Fibroblast of lung (primary cell): Measurements from ENCODE around the gene SPOCK1. TPM values are rescaled to one million over a fixed set of nuclear protein-coding genes. Genes with fewer than 3 reads are reported as not detected.

ENCODE experiments used
- DNase-seq, 2 donors: peaks; one replicate each; pipeline versions ENCODE4 v3.0.0 to v3.0.0-alpha.2; 2010; ENCODE audit warnings: low read depth in 2 of 2
- H2AFZ ChIP-seq: 2 replicates; pipeline ENCODE4 v1.5.1; 2012; ENCODE audit warnings: low read length, control low read depth, inconsistent platforms
- H3K27ac ChIP-seq: 2 replicates; pipeline ENCODE4 v1.5.1; 2011; ENCODE audit warnings: low read length, control low read depth; ENCODE audit not compliant: insufficient read depth
- H3K27me3 ChIP-seq: 2 replicates; pipeline ENCODE4 v1.5.1; 2011; ENCODE audit warnings: mild to moderate bottlenecking, low read length; ENCODE audit not compliant: control insufficient read depth, insufficient read depth
- H3K36me3 ChIP-seq: 2 replicates; pipeline ENCODE4 v1.5.1; 2011; ENCODE audit warnings: low read length; ENCODE audit not compliant: control insufficient read depth, insufficient read depth
- H3K4me1 ChIP-seq: 2 replicates; pipeline ENCODE4 v1.5.1; 2011; ENCODE audit warnings: low read length; ENCODE audit not compliant: control insufficient read depth, insufficient read depth; ENCODE audit errors: extremely low read depth
- H3K4me2 ChIP-seq: 2 replicates; pipeline ENCODE4 v1.5.1; 2011; ENCODE audit warnings: low read length, control low read depth; ENCODE audit not compliant: insufficient read depth; ENCODE audit errors: extremely low read depth
- H3K4me3 ChIP-seq, 4 experiments: fragments of 200-600 bp in 1 of 4; sonication (generic) in 1 of 4; replicated peaks in 1 of 4; 2 replicates each; pipeline ENCODE4 v1.5.1; 2011 to 2016; ENCODE audit warnings: low read length in 4 of 4, low read depth in 3 of 4, mild to moderate bottlenecking in 3 of 4, control low read depth in 2 of 4, inconsistent platforms in 1 of 4, mixed read lengths in 1 of 4; ENCODE audit not compliant: insufficient read depth in 1 of 4; ENCODE audit errors: control extremely low read depth in 1 of 4
- H3K79me2 ChIP-seq: 2 replicates; pipeline ENCODE4 v1.5.1; 2012; ENCODE audit warnings: mild to moderate bottlenecking, low read length, inconsistent platforms; ENCODE audit not compliant: control insufficient read depth, insufficient read depth
- H3K9ac ChIP-seq: 2 replicates; pipeline ENCODE4 v1.5.1; 2011; ENCODE audit warnings: mild to moderate bottlenecking, low read length, control low read depth; ENCODE audit not compliant: insufficient read depth
- H3K9me3 ChIP-seq: 2 replicates; pipeline ENCODE4 v1.5.1; 2012; ENCODE audit warnings: low read depth, low read length; ENCODE audit not compliant: control insufficient read depth, insufficient read depth
- H4K20me1 ChIP-seq: 2 replicates; pipeline ENCODE4 v1.5.1; 2011; ENCODE audit warnings: low read length; ENCODE audit not compliant: control insufficient read depth, insufficient read depth; ENCODE audit errors: extremely low read depth
- EZH2 ChIP-seq: IDR thresholded peaks from 2 replicates; pipeline ENCODE4 v1.5.1; 2012; ENCODE audit warnings: low read length, control low read depth, mild to moderate bottlenecking; ENCODE audit errors: missing control alignments
- polyA plus RNA-seq, 2 donors: library from polyadenylated mRNA; depleted of rRNA in 1 of 2; stranded (reverse) in 1 of 2; unstranded in 1 of 2; fragments of >200 nt; gene quantifications; 2 replicates each; pipeline ENCODE4 v1.2.1, GENCODE V29; 2011 to 2012; ENCODE audit warnings: missing spikeins in 1 of 2
- total RNA-seq: library from RNA; depleted of rRNA; stranded (reverse); fragments of >200 nt; gene quantifications from 2 replicates; pipeline ENCODE4 v1.2.1, GENCODE V29; 2014
- TF ChIP-seq, protein P1 (sequence below), 2 donors: IDR thresholded peaks in 1 of 2; conservative IDR thresholded peaks in 1 of 2; 1 replicate in 1 of 2; 2 replicates in 1 of 2; pipeline ENCODE4 v1.5.1; 2011 to 2012; ENCODE audit warnings: low read length in 2 of 2, control low read depth in 1 of 2, inconsistent platforms in 1 of 2, low read depth in 1 of 2, mild to moderate bottlenecking in 1 of 2

SPOCK1 gene
- total and polyA plus RNA-seq, 2 donors (not counting 1 experiment from before 2014, with no cell fraction given): 11.1 to 34.9 TPM

DNA sequence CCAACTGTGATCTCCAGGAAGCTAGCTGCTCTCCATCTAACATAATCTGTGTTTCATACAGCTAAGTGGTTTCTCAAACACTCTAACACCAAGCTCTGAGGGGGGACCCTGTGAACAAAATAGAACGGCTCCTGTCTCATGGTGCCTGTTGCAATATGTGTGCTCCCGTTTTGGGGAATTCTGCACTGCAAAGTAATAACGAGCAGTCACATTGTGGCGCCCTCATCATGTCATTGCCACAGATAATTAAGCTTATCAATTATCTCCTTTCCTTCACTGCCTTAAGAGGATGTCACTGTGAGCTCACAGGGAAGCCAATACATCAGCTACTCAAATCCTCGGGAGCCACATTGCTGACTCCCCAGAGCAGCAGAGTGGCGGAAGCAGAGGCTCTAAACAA lies 416.2 kb downstream of the SPOCK1 start:
- no peaks in the 10 kb centered on the region for H3K79me2 ChIP-seq
- H3K27me3 ChIP-seq: no peaks in the 10 kb centered on the region
- H3K9ac ChIP-seq: no peak overlapping the region
- TF ChIP-seq, protein P1, sequence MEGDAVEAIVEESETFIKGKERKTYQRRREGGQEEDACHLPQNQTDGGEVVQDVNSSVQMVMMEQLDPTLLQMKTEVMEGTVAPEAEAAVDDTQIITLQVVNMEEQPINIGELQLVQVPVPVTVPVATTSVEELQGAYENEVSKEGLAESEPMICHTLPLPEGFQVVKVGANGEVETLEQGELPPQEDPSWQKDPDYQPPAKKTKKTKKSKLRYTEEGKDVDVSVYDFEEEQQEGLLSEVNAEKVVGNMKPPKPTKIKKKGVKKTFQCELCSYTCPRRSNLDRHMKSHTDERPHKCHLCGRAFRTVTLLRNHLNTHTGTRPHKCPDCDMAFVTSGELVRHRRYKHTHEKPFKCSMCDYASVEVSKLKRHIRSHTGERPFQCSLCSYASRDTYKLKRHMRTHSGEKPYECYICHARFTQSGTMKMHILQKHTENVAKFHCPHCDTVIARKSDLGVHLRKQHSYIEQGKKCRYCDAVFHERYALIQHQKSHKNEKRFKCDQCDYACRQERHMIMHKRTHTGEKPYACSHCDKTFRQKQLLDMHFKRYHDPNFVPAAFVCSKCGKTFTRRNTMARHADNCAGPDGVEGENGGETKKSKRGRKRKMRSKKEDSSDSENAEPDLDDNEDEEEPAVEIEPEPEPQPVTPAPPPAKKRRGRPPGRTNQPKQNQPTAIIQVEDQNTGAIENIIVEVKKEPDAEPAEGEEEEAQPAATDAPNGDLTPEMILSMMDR (conservative IDR thresholded peaks at IDR 0.05 in 1 of 2, IDR thresholded peaks at IDR 0.05 in 1 of 2; ENCODE audit: low read depth in 1 of 2, low read length in 2 of 2): no peak
- no peak for TF ChIP-seq EZH2
- no peak overlapping the region for H2AFZ ChIP-seq
- no peak overlapping the region for H3K27ac ChIP-seq
- no peak overlapping the region for H3K4me2 ChIP-seq
- no peak overlapping the region for H3K4me3 ChIP-seq
- no peaks in the 10 kb centered on the region for H3K9me3 ChIP-seq
- DNase-seq: no peak
- no peaks in the 10 kb centered on the region for H4K20me1 ChIP-seq
- H3K36me3 ChIP-seq: no peaks in the 10 kb centered on the region
- H3K4me1 ChIP-seq: no peaks in the 10 kb centered on the region

DNA sequence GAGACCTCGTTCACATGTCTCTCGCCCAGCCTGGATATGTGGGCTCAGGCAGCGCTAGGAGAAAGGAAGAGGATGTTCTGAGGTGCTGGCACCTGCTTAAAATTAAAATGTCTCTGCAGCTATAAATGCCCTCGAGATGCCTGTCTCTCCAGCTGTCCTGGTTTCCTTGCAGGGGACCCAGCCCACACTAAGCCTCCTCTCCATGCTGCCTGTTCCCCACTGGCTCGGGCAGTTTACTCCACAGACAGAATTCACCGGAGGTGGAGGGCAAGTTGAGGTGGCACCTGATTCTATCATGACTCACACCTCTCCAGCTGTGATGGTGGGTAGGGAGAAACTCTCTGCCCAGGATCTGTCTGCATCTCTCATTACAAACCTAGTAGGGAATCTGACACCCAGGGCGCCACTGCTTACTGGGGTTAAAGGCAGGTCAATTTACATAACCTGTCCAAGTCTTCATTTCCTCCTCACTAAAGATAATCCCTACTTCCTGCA lies 420.9 kb downstream of the SPOCK1 start:
- Histone ChIP-seq H2AFZ (no peak overlapping the region), H4K20me1 (no peaks in the 10 kb centered on the region), H3K27ac (no peak overlapping the region), H3K79me2 (no peaks in the 10 kb centered on the region), H3K36me3 (no peaks in the 10 kb centered on the region), H3K4me3 (no peak overlapping the region), H3K9ac (no peak overlapping the region), H3K4me1 (no peaks in the 10 kb centered on the region), H3K27me3 (no peaks in the 10 kb centered on the region), H3K4me2 (no peak overlapping the region), H3K9me3 (no peaks in the 10 kb centered on the region)
- TF ChIP-seq, protein P1 (conservative IDR thresholded peaks at IDR 0.05 in 1 of 2, IDR thresholded peaks at IDR 0.05 in 1 of 2; ENCODE audit: low read depth in 1 of 2, low read length in 2 of 2): no peak
- TF ChIP-seq EZH2: no peak
- DNase-seq: peak in 1 of 2 donors; percentile 73

DNA sequence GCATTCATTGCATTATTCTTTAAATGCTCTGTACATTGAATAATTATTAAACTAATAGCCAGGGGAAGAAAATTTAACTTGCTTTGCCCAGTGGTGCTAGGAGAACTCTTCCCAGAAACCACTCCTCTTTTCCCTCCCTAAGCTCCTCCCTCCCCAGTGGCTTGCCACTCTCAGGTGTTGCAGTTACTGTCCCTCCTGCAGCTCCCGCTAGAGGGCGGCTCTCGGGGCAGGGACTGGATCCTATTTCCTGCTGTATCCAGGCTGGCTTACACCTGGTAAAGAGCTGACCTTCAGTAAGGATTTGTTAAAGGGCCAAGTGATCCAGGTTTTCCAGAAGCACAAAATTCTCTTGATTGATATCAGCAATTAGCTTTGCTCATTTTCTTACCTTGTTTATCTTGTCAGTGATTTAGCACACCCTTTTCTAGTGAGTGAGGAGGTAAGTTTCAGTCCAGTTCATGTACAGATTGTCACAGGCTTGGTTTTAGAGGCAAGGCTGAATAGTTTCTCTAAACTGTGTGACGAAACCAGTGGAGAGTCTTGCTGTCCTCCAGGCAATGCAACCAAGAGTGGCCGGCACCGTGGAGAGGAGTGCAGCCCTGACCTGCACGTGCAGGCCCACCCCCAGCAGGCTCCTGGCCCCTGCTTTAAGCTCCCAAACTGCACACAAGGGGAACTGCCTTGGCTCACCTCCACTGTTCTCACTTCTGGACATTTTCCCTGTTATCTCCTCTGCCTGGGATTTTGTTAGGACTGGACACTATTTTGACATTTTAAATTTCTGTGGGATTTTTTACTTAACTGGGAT lies 423.8 kb downstream of the SPOCK1 start:
- no peak overlapping the region for H3K4me3 ChIP-seq
- TF ChIP-seq EZH2: no peak
- TF ChIP-seq, protein P1 (conservative IDR thresholded peaks at IDR 0.05 in 1 of 2, IDR thresholded peaks at IDR 0.05 in 1 of 2; ENCODE audit: low read depth in 1 of 2, low read length in 2 of 2): peak; percentile 15 to 38
- H3K27me3 ChIP-seq: no peaks in the 10 kb centered on the region
- H2AFZ ChIP-seq: no peak overlapping the region
- H3K9ac ChIP-seq: no peak overlapping the region
- H4K20me1 ChIP-seq: no peaks in the 10 kb centered on the region
- peak in 1 of 2 donors; percentile 39 for DNase-seq
- H3K4me2 ChIP-seq: no peak overlapping the region
- no peaks in the 10 kb centered on the region for H3K79me2 ChIP-seq
- H3K4me1 ChIP-seq: no peaks in the 10 kb centered on the region
- no peak overlapping the region for H3K27ac ChIP-seq
- H3K9me3 ChIP-seq: no peaks in the 10 kb centered on the region
- H3K36me3 ChIP-seq: no peaks in the 10 kb centered on the region
